ENCODE results near the gene ADRB2. TPM values are rescaled to one million over a fixed set of nuclear protein-coding genes. Genes with fewer than 3 reads are reported as not detected.

ADRB2 gene
- total RNA-seq, 6 experiments from 2014 or later = 2.0 to 4.0 (median 3.7) TPM

GRCh38 chr5:148805326-148806290 lies 20.8 kb upstream of the ADRB2 start:
- Mint-ChIP-seq H3K27me3 (ENCODE audit: insufficient read depth) (no peaks in the 10 kb centered on the region; the same call in 1 of the 2 replicates), H3K36me3 (ENCODE audit: low read depth) (no peaks in the 10 kb centered on the region), H3K9me3 (no peaks in the 10 kb centered on the region), H3K4me1 (ENCODE audit: low read depth) (peaks cover 71% of the 10 kb centered on the region), H3K4me3 (no peak overlapping the region), H3K27ac (no peak overlapping the region)
- no peak for DNase-seq
- no peak for TF ChIP-seq CTCF (IDR thresholded peaks at IDR 0.05)

- Mint-ChIP-seq H3K27ac (peak overlapping the region; percentile 5; the same call in 1 of the 2 replicates), H3K36me3 (ENCODE audit: low read depth) (no peaks in the 10 kb centered on the region), H3K4me1 (ENCODE audit: low read depth) (peaks cover 72% of the 10 kb centered on the region), H3K4me3 (no peak overlapping the region), H3K9me3 (no peaks in the 10 kb centered on the region), H3K27me3 (ENCODE audit: insufficient read depth) (no peaks in the 10 kb centered on the region; the same call in 1 of the 2 replicates)
- TF ChIP-seq CTCF (IDR thresholded peaks at IDR 0.05) = no peak
- no peak for DNase-seq
Measured at GRCh38 chr5:148806520-148806931, 19.9 kb upstream of the ADRB2 start.

GRCh38 chr5:148807851-148808250 lies 18.6 kb upstream of the ADRB2 start:
- H3K4me1 Mint-ChIP-seq (ENCODE audit: low read depth) = peaks cover 79% of the 10 kb centered on the region
- H3K27ac Mint-ChIP-seq = no peak overlapping the region
- no peak for TF ChIP-seq CTCF (IDR thresholded peaks at IDR 0.05)
- H3K27me3 Mint-ChIP-seq (ENCODE audit: insufficient read depth) = no peaks in the 10 kb centered on the region; the same call in 1 of the 2 replicates
- peak; percentile 14 for DNase-seq
- H3K9me3 Mint-ChIP-seq = no peaks in the 10 kb centered on the region
- H3K4me3 Mint-ChIP-seq = no peak overlapping the region
- H3K36me3 Mint-ChIP-seq (ENCODE audit: low read depth) = no peaks in the 10 kb centered on the region

GRCh38 chr5:148808864-148809642 lies 17.4 kb upstream of the ADRB2 start:
- Mint-ChIP-seq H3K9me3 (no peaks in the 10 kb centered on the region), H3K36me3 (ENCODE audit: low read depth) (no peaks in the 10 kb centered on the region), H3K27me3 (ENCODE audit: insufficient read depth) (no peaks in the 10 kb centered on the region; the same call in 1 of the 2 replicates), H3K4me1 (ENCODE audit: low read depth) (peaks cover 67% of the 10 kb centered on the region), H3K4me3 (peak overlapping the region; percentile 68; the same call in 1 of the 2 replicates), H3K27ac (peak overlapping the region; percentile 51)
- no peak for DNase-seq
- no peak for TF ChIP-seq CTCF (IDR thresholded peaks at IDR 0.05)

GRCh38 chr5:148809781-148810524 lies 16.5 kb upstream of the ADRB2 start:
- peaks cover 60% of the 10 kb centered on the region for H3K4me1 Mint-ChIP-seq (ENCODE audit: low read depth)

More at GRCh38 chr5:148809781-148810524, 16.5 kb upstream of the ADRB2 start:
- no peak for TF ChIP-seq CTCF (IDR thresholded peaks at IDR 0.05)
- no peaks in the 10 kb centered on the region for H3K36me3 Mint-ChIP-seq (ENCODE audit: low read depth)
- H3K27ac Mint-ChIP-seq = no peak overlapping the region
- H3K4me3 Mint-ChIP-seq = peak overlapping the region; percentile 68; the same call in 1 of the 2 replicates
- no peaks in the 10 kb centered on the region; the same call in 1 of the 2 replicates for H3K27me3 Mint-ChIP-seq (ENCODE audit: insufficient read depth)
- no peak for DNase-seq
- no peaks in the 10 kb centered on the region for H3K9me3 Mint-ChIP-seq
